HG03354 (cell line): ENCODE measurements around the gene TRAF2.

Experiments
- ATAC-seq: cut with Tn5 transposase; IDR thresholded peaks from one replicate; pipeline ENCODE4 v1.9.1; 2021; ENCODE audit warnings: mild to moderate bottlenecking; ENCODE audit not compliant: unreplicated experiment, poor library complexity, severe bottlenecking

Gene TRAF2

DNA sequence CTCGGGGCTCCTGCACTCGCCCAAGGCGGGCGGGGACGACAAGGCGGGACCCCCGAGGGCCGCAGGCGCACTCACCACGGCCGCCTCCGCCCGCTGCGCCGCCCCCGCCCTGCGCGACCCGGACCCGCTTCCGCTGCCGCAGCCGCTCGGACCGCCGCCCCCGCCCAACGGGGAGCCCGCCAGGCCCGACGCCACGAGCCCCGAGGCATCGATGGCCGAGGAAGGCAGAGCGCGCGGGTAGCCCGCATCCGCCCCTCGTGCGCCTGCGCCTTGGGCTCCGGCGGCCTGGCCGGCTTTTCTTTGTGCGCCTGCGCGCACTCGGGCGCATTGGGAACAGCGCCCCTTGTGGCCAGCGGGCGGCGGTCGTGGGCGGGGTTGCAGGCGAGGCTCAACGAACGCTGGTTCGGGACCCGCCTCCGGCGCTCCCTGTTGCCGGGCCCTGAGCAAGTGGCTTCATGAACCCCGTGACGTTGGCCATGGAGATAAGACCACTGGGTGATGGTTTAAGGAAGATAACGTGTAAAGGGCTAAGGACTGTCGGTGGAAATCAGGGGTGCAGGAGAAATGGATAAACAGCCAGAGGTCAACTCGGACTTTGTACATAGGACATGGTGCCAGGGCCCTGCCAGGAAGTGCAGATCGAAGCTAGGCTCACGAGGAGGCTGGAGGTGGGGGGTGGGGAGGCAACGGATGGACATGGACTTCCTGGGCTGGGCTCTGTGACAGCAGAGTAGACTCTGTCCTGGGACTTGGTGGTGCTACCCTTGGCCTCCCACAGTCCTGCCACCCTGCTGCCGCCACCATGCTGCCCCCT, 58.4 kb downstream of the TRAF2 start, which contains the start of the genes C8G and FBXW5:
TSS of gene C8G (plus strand) at position 725 of the 814 bp plus-strand sequence. CDS start at position 803, 78 bp downstream.
TSS of gene FBXW5 (minus strand) at position 220 of the 814 bp plus-strand sequence. CDS start 655 bp downstream, outside the sequence.
- ATAC-seq, result peak; percentile 83

DNA sequence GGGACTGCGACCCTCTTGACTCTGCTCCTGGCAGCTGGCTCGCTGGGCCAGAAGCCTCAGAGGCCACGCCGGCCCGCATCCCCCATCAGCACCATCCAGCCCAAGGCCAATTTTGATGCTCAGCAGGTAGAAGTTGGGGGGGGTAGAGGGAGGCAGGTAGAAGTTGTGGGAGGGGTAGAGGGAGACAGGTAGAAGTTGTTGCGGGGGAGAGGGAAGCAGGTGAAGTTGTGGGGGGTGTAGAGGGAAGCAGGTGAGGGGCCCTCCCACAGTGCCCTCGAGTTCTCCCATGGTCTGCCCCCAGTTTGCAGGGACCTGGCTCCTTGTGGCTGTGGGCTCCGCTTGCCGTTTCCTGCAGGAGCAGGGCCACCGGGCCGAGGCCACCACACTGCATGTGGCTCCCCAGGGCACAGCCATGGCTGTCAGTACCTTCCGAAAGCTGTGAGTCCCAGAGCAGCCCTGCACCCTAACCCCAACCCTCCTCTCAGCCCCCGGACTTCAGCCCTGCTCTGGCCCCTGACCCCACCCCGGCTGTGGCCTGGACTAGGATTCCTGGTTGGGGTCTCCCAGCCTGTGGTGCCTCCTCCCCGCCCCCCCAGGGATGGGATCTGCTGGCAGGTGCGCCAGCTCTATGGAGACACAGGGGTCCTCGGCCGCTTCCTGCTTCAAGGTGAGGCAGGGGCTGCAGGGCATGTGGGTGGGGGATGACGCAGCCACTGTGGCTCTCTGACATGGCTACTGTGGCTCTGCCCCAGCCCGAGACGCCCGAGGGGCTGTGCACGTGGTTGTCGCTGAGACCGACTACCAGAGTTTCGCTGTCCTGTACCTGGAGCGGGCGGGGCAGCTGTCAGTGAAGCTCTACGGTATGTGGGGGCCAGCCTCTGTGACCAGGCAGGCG, 59.3 kb downstream of the TRAF2 start:
- ATAC-seq, result no peak

DNA sequence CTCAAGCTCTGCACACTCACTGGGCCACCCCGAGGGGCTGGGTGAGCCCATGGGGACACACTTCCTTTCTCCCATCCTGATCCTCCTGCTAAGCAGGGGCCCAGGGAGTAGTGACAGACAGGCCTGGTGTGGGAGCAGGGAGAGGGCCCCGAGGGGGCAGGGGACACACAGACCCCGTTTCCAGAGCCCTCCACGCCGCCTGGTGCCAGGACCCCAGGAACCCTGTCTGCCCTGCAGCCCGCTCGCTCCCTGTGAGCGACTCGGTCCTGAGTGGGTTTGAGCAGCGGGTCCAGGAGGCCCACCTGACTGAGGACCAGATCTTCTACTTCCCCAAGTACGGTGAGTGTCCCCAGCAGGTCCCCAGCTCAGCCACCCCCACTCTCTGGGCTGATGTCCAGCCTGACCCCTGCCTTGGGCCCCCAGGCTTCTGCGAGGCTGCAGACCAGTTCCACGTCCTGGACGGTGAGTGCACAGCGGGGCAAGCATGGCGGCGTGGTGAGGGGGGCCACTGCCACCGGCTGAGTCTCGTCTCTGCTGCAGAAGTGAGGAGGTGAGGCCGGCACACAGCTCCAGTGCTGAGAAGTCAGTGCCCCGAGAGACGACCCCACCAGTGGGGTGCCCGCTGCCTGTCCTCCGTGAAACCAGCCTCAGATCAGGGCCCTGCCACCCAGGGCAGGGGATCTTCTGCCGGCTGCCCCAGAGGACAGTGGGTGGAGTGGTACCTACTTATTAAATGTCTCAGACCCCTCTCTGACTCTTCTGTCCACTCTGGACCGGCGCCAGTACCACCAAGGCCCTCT, 60.1 kb downstream of the TRAF2 start:
- ATAC-seq, result no peak

DNA sequence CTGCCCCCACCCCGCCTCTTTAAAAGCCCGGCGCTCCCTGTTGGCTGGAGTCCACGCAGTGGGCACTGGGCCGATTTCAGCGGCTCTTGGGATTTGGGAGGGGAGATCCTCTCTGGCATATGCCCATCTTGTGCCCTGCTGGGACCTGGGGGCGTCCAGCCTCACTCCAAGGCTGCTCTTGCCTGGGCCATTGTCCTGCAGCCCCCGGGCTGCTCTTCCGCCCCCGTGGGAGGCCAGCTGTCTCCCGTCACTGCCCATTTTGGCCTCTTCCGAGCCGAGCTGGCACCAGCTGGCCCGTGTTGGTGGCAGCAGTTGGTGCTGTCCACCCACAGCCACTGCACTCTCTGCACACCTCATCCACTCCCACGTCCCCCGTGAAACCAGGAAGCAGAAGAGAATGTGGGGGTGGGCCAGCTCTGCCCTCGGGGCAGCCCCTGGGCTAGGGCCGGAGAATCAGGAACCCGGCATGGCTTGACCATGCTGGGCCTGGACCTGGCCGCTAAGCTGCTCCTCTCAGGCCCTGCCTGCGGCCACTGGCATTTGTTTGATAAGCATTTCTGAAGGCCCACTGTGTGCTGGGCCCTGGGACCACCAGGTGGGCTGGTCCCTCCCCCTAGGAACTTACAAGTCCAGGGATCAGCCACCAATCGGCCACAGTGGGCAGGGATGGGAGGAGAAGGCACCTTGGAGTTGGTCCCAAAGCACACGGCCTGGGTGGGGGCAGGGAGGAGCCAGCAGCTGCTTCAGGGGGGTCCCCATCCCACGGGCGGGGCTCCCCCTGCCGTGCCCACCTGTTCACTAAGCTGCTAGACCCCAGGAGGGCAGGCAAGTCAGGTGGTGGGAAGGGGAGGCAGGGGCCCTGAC, 60.9 kb downstream of the TRAF2 start:
- no peak for ATAC-seq

DNA sequence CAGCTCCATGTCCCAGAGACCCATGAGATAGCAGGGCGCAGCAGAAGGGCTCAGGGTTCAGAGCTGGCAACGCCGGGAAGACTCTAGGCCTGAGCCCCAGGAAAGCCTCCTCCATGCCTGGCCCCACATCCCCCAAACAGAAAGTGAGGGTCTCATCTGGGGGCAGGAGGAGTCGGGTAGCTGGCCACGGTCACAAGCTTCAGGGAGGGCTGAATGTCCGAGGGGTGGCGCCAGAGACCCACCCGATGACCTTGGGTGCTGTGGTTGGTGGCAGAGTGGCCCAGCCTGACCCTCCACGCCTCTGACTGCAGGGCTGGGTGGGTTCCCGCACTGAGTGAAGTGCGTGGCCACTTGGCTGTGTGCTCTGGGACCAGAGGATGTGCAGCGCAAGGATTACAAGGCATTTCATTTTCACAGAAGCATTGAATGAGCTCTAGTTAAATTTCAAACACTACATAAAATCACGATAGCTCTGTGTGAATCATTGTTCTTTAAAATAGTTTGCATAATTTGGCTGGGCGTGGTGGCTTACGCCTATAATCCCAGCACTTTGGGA, 61.7 kb downstream of the TRAF2 start:
- ATAC-seq, result no peak

DNA sequence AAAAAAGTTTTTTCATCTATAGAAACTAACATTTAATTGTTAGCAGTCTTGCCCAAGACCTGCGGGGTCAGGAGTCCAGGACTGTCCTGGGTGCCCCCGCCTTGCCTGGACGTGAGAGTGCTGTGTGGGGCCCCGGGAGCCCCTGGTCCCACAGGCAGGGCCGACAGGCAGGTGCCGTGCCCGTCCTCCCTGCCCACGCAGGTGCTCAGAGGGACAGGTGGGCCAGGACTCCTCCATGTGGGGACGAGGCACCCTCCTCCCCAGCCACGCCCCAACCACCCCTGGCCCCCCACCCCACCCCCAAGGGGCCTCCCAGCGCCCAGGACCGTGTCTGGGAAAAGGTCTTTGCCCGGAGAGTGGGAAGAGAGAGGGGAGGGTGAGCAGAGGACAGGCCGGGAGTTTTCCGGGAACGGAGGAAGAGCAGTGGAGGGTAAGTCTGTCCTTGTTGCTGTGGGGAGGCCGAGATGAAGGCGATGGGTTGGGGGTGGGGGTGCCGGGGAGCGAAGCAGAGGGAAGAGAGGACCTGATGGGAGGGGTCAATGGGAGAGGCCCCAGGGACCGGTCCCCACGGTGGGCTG, 63.0 kb downstream of the TRAF2 start:
- ATAC-seq, result no peak

DNA sequence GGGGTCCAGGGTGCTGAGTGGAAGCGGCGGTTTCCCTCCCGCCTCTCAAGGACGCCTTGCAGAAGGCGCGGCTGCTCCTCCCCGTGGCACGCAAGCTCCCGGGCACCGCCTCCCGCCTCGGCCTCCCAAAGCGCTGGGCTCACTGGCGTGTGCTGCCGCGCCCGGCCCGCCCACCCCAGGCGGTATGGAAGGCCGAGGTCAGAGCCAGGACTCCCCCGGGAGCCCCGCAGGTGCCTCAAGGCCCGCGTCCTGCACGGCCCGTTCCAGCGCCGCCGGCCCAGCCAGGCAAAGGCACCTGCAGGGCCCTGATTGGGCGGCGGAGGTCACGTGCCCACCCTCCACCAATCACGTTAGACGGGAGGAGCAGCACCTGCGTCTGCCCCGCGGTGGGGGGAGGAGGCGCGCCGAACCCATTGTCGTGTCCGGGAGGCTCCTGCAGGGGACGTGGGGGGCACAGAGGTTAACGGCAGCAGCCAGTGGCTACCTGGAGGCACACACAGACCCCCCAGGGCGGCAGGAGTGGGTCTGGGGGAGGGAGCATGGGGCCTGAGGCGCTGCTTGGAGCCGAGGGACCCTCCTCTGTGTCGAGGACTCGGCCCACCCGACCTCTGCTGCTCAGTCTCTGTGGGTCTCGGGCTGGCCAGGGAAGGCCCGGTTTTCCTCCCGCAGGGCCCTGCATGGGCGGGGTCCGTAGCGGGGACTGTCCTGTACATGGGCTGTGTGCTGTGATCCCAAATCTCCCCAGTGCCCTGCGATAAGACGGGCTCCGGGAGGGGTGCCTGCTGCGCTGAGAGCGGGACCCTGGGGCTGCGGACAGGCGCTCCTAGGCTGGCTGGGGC, 63.7 kb downstream of the TRAF2 start:
- ATAC-seq, result peak; percentile 90

DNA sequence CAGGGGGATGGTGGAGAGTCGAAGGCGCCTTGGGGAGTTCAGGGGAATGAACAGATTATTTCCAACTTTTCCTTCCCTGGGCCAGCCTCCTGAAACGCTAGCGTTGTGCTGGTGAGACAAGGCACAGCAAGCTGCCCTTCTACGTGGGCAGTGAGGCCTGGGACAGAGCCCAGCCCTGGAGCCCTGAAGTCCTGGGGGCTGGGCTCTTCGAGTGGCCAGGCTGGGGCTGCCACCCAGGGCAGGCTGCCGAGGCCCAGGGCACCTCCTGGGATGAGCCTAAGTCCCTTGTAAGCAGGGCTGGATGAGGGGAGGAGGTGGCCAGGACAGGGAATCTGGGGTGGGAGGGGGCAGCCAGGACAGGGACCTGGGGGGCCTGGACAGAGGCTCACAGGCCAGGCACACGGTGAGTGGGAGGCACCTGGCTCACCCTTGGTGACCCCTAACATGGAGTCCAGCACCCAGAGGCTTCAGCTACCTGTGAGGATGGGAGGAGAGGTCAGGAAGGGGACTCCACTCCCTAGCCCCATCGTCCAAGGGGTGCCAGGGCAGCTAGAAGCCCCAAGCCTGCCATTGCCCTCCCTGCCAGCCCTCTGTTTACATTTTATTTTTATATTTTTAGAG, 64.5 kb downstream of the TRAF2 start:
- ATAC-seq, result no peak

DNA sequence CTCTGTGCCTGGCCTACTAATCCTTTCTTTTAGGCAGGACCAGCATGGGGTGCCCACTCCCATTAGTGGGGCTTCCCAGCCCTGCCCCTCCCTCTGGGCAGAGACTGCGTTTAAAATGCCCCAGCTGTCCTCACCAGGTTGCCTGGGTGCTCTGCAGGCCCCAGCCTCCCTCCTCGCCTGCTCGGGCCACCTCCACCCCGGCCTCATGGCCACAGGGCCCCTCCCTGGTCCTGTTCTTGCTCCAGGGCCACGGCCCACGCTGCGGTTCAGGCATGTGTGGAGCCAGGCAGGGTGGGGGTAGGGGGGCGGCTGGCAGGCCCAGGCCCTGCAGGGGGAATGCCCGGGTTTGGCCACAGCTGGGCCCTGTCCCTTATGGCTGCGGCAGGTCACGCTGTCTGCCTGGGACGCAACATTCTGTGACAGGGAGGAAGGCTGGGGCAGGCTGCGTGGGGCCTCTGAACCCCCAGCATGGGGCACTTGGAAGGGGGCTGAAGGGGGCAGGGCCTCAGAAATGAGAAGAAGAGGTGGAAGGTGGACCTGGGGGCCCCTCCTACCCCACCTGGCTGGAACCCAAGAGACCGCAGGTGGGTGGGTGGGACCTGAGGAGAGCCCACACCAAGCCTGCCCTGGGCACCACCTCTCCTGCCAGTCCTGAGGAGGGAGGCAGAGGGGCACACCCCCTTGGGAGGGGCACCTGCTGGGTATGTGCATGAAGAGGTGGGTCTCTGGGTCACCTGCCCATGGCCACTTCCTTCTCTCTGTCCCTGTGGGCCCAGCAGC, 65.4 kb downstream of the TRAF2 start, which contains the start of gene LCN12:
TSS of gene LCN12 (plus strand) at position 733 of the 780 bp plus-strand sequence. CDS start 55 bp downstream, outside the sequence.
- no peak for ATAC-seq

DNA sequence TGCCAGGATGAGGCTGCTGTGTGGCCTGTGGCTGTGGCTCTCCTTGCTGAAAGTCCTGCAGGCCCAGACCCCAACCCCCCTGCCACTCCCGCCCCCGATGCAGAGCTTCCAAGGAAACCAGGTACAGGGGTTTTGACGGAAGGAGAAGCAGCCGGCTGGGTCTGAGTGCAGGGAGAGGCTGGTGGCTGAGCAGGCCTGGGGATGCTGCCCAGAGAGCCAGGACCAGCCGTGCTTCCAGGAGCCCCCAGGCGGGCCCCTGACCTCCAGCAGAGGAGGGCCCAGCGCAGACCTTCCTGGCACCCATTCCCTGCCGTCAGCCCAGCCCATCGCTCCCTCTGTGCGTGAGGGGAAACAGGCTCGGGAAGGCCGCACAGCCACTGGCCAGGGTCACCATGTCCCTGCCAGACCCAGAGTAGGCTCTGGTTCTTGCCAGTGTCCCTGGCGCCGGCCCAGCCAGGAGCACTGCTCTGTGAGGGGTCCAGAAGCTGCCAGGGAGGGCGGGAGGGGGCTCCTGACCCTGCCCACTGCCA, 66.1 kb downstream of the TRAF2 start:
- no peak for ATAC-seq

DNA sequence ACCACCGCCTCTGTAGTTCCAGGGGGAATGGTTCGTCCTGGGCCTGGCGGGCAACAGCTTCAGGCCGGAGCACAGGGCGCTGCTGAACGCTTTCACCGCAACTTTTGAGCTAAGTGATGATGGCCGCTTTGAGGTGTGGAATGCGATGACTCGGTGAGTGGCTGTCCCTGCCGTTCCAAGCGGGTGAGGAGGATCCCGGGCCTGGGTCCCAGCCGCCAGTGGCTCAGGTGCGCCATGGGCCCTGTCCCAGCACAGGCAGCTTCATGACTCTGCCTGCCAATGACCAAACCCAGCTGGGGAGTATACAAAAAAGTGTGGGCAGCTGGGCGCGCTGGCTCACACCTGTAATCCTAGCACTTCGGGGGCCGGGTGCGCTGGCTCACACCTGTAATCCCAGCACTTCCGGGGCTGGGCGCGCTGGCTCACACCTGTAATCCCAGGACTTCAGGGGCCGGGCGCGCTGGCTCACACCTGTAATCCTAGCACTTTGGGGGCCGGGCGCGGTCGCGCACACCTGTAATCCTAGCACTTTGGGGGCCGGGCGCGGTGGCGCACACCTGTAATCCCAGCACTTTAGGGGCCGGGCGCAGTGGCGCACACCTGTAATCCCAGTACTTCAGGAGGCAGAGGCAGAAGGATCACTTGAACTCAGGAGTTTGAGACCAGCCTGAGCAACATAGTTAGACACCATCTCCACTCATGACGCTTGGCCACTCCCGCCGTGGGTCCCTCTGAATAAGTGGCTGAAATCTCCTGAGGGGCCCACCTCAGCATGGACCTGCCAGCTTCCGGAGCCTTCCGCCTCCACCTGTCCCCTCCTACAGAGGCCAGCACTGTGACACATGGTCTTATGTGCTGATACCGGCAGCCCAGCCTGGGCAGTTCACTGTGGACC, 66.8 kb downstream of the TRAF2 start:
- no peak for ATAC-seq

DNA sequence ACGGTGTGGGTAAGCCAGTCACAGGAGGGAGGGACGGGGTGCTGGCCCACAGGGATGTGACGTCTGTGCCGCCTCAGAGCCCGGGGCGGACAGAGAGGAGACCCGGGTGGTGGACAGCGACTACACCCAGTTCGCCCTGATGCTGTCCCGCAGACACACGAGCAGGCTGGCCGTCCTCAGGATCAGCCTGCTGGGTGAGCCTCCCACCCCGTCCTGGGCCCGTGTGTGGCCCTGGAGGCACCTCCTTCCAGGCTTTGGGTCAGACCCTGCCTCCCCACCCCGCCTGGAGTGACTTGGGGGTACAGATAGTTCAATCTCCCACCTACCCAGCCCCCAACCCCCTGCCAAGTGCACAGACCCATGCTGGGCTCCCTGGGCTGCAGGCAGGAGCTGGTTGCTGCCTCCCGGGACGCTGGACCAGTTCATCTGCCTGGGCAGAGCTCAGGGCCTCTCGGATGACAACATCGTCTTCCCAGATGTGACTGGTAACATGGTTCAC, 67.5 kb downstream of the TRAF2 start:
- ATAC-seq, result no peak

DNA sequence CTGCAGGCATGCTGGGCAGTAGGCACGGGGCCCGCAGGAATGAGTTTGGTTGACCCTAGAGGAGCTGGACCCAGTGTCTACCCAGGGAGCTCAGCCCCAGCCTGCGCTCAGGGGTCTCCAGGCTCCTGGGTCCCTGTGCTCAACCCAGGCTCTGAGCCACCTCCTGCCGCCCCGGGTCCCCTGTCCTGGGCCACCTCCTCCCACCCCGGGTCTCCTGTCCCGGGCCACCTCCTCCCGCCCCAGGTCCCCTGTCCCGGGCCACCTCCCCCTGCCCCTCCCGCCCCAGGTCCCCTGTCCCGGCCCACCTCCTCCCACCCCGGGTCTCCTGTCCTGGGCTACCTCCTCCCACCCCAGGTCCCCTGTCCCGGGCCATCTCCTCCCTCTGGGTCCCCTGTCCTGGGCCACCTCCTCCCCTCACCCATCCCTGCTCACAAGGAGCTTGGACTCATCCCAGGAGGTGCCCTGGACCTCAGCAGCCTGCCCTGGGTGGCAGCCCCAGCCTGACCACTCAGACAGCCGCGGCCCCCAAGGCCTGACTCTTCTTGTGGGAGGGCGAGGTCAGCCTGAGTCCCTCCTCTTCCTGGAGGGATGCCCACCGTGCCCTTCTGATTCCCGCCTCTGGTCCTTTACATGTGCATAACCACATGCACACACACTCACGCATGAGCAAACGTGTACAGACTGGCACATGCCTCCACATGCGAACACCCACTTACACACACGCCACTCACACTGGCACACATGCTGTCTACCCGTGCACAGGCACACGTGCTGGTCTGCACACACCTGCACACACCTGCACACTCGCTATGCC, 68.2 kb downstream of the TRAF2 start:
- no peak for ATAC-seq
